Peyer's patch (tissue), 4 donors: ENCODE measurements around the gene ATG10. TPM values are rescaled to one million over a fixed set of nuclear protein-coding genes. Genes with fewer than 3 reads are reported as not detected.

Source experiments
- DNase-seq, 3 donors: peaks; one replicate each; pipeline ENCODE4 v3.0.0-alpha.2; 2017 to 2019
- H3K27ac ChIP-seq, 4 donors: fragments of 200-600 bp; sonication (generic); one replicate each; pipeline ENCODE4 v1.5.1; 2016 to 2019
- H3K27me3 ChIP-seq, 2 donors: fragments of 200-600 bp; sonication (generic); one replicate each; pipeline ENCODE4 v1.5.1; 2019
- H3K36me3 ChIP-seq, 3 donors: fragments of 200-600 bp; sonication (generic); one replicate each; pipeline ENCODE4 v1.5.1; 2016 to 2019
- H3K4me1 ChIP-seq, 4 donors: fragments of 200-600 bp; sonication (generic); one replicate each; pipeline ENCODE4 v1.5.1; 2016 to 2019
- H3K4me3 ChIP-seq, 4 donors: fragments of 200-600 bp; sonication (generic); 1 replicate in 3 of 4; 2 replicates in 1 of 4; pipeline ENCODE4 v1.5.1; 2016 to 2019; ENCODE audit warnings: mild to moderate bottlenecking in 1 of 4
- H3K9me3 ChIP-seq, 4 donors: fragments of 200-600 bp; sonication (generic); one replicate each; pipeline ENCODE4 v1.5.1; 2016 to 2019; ENCODE audit warnings: mild to moderate bottlenecking in 1 of 4
- CTCF ChIP-seq, 6 experiments: fragments of 450-650 bp in 4 of 6; fragments of 200-600 bp in 2 of 6; sonication (generic) in 1 of 6; IDR thresholded peaks; one replicate each; pipeline ENCODE4 v1.5.1; 2017 to 2019; ENCODE audit warnings: antibody characterized with exemption in 6 of 6, mild to moderate bottlenecking in 3 of 6, moderate library complexity in 1 of 6
- POLR2A ChIP-seq, 2 donors: fragments of 450-650 bp; IDR thresholded peaks; one replicate each; pipeline ENCODE4 v1.5.1; 2017; ENCODE audit warnings: antibody characterized with exemption in 2 of 2, mild to moderate bottlenecking in 2 of 2, moderate library complexity in 2 of 2
- total RNA-seq, 4 donors: library from RNA; depleted of rRNA; stranded (reverse); fragments of >200 nt; gene quantifications; one replicate each; pipeline ENCODE4 v1.1.0, GENCODE V29; 2016

ATG10 gene
- total RNA-seq, 4 donors from 2014 or later: 3.6 to 6.6 (median 4.5) TPM

GRCh38 chr5:82165740-82166530, 194.1 kb downstream of the ATG10 start:
- Histone ChIP-seq H3K36me3 (no peaks in the 10 kb centered on the region), H3K27ac (peak overlapping the region in 2 of 4 donors; percentile 12 to 37), H3K27me3 (no peaks in the 10 kb centered on the region), H3K4me1 (no peaks in the 10 kb centered on the region), H3K4me3 (no peak overlapping the region), H3K9me3 (no peaks in the 10 kb centered on the region)
- TF ChIP-seq POLR2A (IDR thresholded peaks at IDR 0.05): no peak
- peak; percentile 9 to 86 (median 64) for TF ChIP-seq CTCF (IDR thresholded peaks at IDR 0.05)
- peak in 2 of 3 donors; percentile 18 to 72 for DNase-seq

GRCh38 chr5:82167372-82167935, 195.6 kb downstream of the ATG10 start:
- TF ChIP-seq CTCF (IDR thresholded peaks at IDR 0.05): no peak
- TF ChIP-seq POLR2A (IDR thresholded peaks at IDR 0.05): no peak
- Histone ChIP-seq H3K27ac (no peak overlapping the region), H3K27me3 (no peaks in the 10 kb centered on the region), H3K4me3 (no peak overlapping the region), H3K36me3 (no peaks in the 10 kb centered on the region), H3K4me1 (no peaks in the 10 kb centered on the region), H3K9me3 (no peaks in the 10 kb centered on the region)
- DNase-seq: no peak

GRCh38 chr5:82168294-82168693, 196.5 kb downstream of the ATG10 start:
- Histone ChIP-seq H3K4me3 (no peak overlapping the region), H3K4me1 (no peaks in the 10 kb centered on the region), H3K27me3 (no peaks in the 10 kb centered on the region), H3K27ac (no peak overlapping the region), H3K9me3 (no peaks in the 10 kb centered on the region), H3K36me3 (no peaks in the 10 kb centered on the region)
- TF ChIP-seq POLR2A (IDR thresholded peaks at IDR 0.05) (no peak), CTCF (IDR thresholded peaks at IDR 0.05) (no peak)
- DNase-seq: no peak

- Histone ChIP-seq H3K27me3 (no peaks in the 10 kb centered on the region), H3K4me3 (no peak overlapping the region), H3K9me3 (no peaks in the 10 kb centered on the region), H3K4me1 (peaks cover 0 to 4% (median 0%) of the 10 kb centered on the region in 4 donors), H3K27ac (no peak overlapping the region), H3K36me3 (no peaks in the 10 kb centered on the region)
- no peak for DNase-seq
- no peak for TF ChIP-seq CTCF (IDR thresholded peaks at IDR 0.05)
- no peak for TF ChIP-seq POLR2A (IDR thresholded peaks at IDR 0.05)
These were observed 198.1 kb downstream of the ATG10 start for GRCh38 chr5:82169892-82170291.

- peak; percentile 44 to 75 (median 66) for DNase-seq
- Histone ChIP-seq H3K4me3 (no peak overlapping the region), H3K27me3 (no peaks in the 10 kb centered on the region)
These were observed 202.5 kb downstream of the ATG10 start for GRCh38 chr5:82174128-82174918.

More at GRCh38 chr5:82174128-82174918, 202.5 kb downstream of the ATG10 start:
- peaks cover 0 to 4% (median 0%) of the 10 kb centered on the region in 4 donors for H3K4me1 ChIP-seq
- no peak overlapping the region for H3K27ac ChIP-seq
- TF ChIP-seq CTCF (IDR thresholded peaks at IDR 0.05) (peak in 5 of 6 experiments; percentile 21 to 60 (median 49)), POLR2A (IDR thresholded peaks at IDR 0.05) (no peak)
- no peaks in the 10 kb centered on the region for H3K36me3 ChIP-seq
- no peaks in the 10 kb centered on the region for H3K9me3 ChIP-seq
